SK-N-SH treated with all-trans-retinoic acid at 6 μM for 48 hours (cell line): Measurements from ENCODE around the gene CHMP4A.

Experiments used
- ATAC-seq: fragments of 200-7000 bp; cut with Tn5 transposase; 3 replicates; pipeline ENCODE4 v1.9.1; 2020; ENCODE audit warnings: mild to moderate bottlenecking, moderate library complexity
- ARNTL ChIP-seq: fragments of 450-650 bp; formaldehyde crosslinking; IDR thresholded peaks from 2 replicates; pipeline ENCODE4 v1.5.0; 2020; ENCODE audit warnings: low read depth, mild to moderate bottlenecking, moderate library complexity, borderline replicate concordance
- BACH2 ChIP-seq: fragments of 250-450 bp; sonication (Bioruptor Pico); IDR thresholded peaks from 2 replicates; pipeline ENCODE4 v1.9.0; 2021; ENCODE audit warnings: mild to moderate bottlenecking, borderline replicate concordance
- CSDC2 ChIP-seq: fragments of 250-450 bp; sonication (Bioruptor Pico); IDR thresholded peaks from 2 replicates; pipeline ENCODE4 v1.5.0; 2020; ENCODE audit warnings: mild to moderate bottlenecking, moderate library complexity
- ESRRG ChIP-seq: fragments of 250-450 bp; sonication (Bioruptor Pico); IDR thresholded peaks from 2 replicates; pipeline ENCODE4 v1.6.1; 2021; ENCODE audit warnings: mild to moderate bottlenecking
- GLIS3 ChIP-seq: fragments of 250-450 bp; sonication (Bioruptor Pico); IDR thresholded peaks from 2 replicates; pipeline ENCODE4 v1.5.0; 2020; ENCODE audit warnings: mild to moderate bottlenecking, moderate library complexity
- ISL1 ChIP-seq: fragments of 250-450 bp; sonication (Bioruptor Pico); IDR thresholded peaks from 2 replicates; pipeline ENCODE4 v2.1.2; 2022; ENCODE audit warnings: mild to moderate bottlenecking, moderate library complexity
- OSR1 ChIP-seq: fragments of 250-450 bp; sonication (Bioruptor Pico); IDR thresholded peaks from 2 replicates; pipeline ENCODE4 v1.8.0; 2022; ENCODE audit warnings: moderate library complexity, mild to moderate bottlenecking, inconsistent platforms
- PPARA ChIP-seq: fragments of 250-450 bp; sonication (Bioruptor Pico); IDR thresholded peaks from 2 replicates; pipeline ENCODE4 v1.5.0; 2020; ENCODE audit warnings: mild to moderate bottlenecking, borderline replicate concordance
- RARB ChIP-seq: fragments of 250-450 bp; sonication (Bioruptor Pico); IDR thresholded peaks from 2 replicates; pipeline ENCODE4 v1.8.0; 2021; ENCODE audit warnings: mild to moderate bottlenecking, moderate library complexity
- SNAI2 ChIP-seq: fragments of 250-450 bp; sonication (Bioruptor Pico); IDR thresholded peaks from 2 replicates; pipeline ENCODE4 v1.5.0; 2020; ENCODE audit warnings: mild to moderate bottlenecking, moderate library complexity
- TCF4 ChIP-seq: fragments of 250-450 bp; sonication (Bioruptor Pico); IDR thresholded peaks from 2 replicates; pipeline ENCODE4 v1.8.0; 2021; ENCODE audit warnings: mild to moderate bottlenecking, moderate library complexity, borderline replicate concordance
- TOX ChIP-seq: fragments of 250-450 bp; sonication (Bioruptor Pico); IDR thresholded peaks from 2 replicates; pipeline ENCODE4 v1.8.0; 2021; ENCODE audit warnings: mild to moderate bottlenecking, moderate library complexity, borderline replicate concordance
- ZC3H10 ChIP-seq: fragments of 250-450 bp; sonication (Bioruptor Pico); IDR thresholded peaks from 2 replicates; pipeline ENCODE4 v1.5.1; 2021; ENCODE audit warnings: mild to moderate bottlenecking, moderate library complexity
- ZFP3 ChIP-seq: fragments of 250-450 bp; sonication (Bioruptor Pico); IDR thresholded peaks from 2 replicates; pipeline ENCODE4 v1.5.0; 2020; ENCODE audit warnings: mild to moderate bottlenecking, moderate library complexity
- ZFP30 ChIP-seq: fragments of 450-650 bp; formaldehyde crosslinking; IDR thresholded peaks from 2 replicates; pipeline ENCODE4 v1.5.0; 2022; ENCODE audit warnings: mild to moderate bottlenecking, moderate library complexity
- ZNF565 ChIP-seq: fragments of 450-650 bp; formaldehyde crosslinking; conservative IDR thresholded peaks from 2 replicates; pipeline ENCODE4 v1.5.0; 2020; ENCODE audit warnings: low read depth, mild to moderate bottlenecking, moderate library complexity
- ZNF70 ChIP-seq: fragments of 450-650 bp; formaldehyde crosslinking; IDR thresholded peaks from 2 replicates; pipeline ENCODE4 v1.5.0; 2020; ENCODE audit warnings: mild to moderate bottlenecking, moderate library complexity
- ZNF8 ChIP-seq: fragments of 450-650 bp; formaldehyde crosslinking; IDR thresholded peaks from 2 replicates; pipeline ENCODE4 v1.5.0; 2020; ENCODE audit warnings: mild to moderate bottlenecking, moderate library complexity
- TF ChIP-seq, protein P1 (sequence below): fragments of 250-450 bp; sonication (Bioruptor Pico); IDR thresholded peaks from 2 replicates; pipeline ENCODE4 v1.5.1; 2020; ENCODE audit warnings: low read depth, mild to moderate bottlenecking, moderate library complexity
- TF ChIP-seq, protein P2 (sequence below): fragments of 250-450 bp; sonication (Bioruptor Pico); IDR thresholded peaks from 2 replicates; pipeline ENCODE4 v1.5.1; 2021; ENCODE audit warnings: mild to moderate bottlenecking, moderate library complexity
- TF ChIP-seq, protein P3 (sequence below): fragments of 250-450 bp; sonication (Bioruptor Pico); IDR thresholded peaks from 2 replicates; pipeline ENCODE4 v1.5.0; 2020; ENCODE audit warnings: mild to moderate bottlenecking, moderate library complexity
- TF ChIP-seq, protein P4 (sequence below): fragments of 250-450 bp; sonication (Bioruptor Pico); IDR thresholded peaks from 2 replicates; pipeline ENCODE4 v1.8.0; 2021; ENCODE audit warnings: low read depth, mild to moderate bottlenecking, moderate library complexity, borderline replicate concordance
- TF ChIP-seq, protein P5 (sequence below): fragments of 250-450 bp; sonication (Bioruptor Pico); IDR thresholded peaks from 2 replicates; pipeline ENCODE4 v1.8.0; 2020; ENCODE audit warnings: mild to moderate bottlenecking, moderate library complexity, borderline replicate concordance

CHMP4A gene

DNA sequence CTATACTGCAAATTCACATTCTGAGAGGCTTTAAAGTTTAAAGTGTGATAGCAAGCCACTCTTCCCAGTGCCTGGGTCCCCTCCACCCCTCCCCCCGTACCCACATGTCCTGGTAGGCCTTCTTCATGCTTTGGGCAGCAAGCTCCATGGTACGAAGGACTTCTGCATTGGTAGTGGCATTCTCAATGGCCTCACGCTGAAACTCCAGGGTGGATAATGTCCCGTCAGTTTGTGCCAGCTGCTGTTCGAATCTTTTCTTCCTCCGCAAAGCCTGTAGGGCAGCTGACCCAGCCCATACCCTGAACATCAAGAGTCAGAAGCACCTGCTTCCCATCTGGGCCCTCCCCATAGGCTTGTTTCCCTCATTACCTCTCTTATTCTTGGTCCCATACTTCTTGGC is 2.0 kb downstream of the CHMP4A start:
- ATAC-seq = no peak

DNA sequence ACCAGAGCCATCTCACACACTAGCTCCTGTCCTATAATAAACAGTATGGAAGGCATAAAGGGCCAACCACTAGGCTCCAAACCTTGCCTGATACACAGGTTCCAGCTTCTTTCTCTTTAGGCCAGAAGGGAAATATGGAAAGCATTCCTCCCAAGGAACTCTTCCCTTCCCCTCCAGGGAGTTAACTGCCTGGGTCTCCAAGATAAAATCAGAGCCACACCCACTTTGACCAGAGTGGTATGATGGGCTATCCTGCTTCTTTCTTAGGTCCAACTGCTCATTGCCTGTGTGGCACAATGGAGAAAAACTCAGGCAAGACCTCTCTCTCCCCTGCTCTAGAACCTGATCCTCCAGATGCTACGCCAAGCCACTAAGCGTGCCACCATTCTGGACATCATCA is 5.7 kb downstream of the CHMP4A start:
- TF ChIP-seq BACH2 (CRISPR knock-in tag) (no peak), ZFP3 (CRISPR knock-in tag) (no peak), CSDC2 (CRISPR knock-in tag) (no peak), ISL1 (CRISPR knock-in tag) (no peak), TOX (no peak), ZC3H10 (CRISPR knock-in tag) (no peak), ZNF70 (CRISPR knock-in tag) (no peak), TCF4 (no peak), RARB (CRISPR knock-in tag) (no peak), ZNF8 (CRISPR knock-in tag) (no peak), SNAI2 (CRISPR knock-in tag) (no peak), ARNTL (CRISPR knock-in tag) (no peak), ZFP30 (CRISPR knock-in tag) (no peak), GLIS3 (CRISPR knock-in tag) (no peak), ZNF565 (CRISPR knock-in tag) (no peak), OSR1 (CRISPR knock-in tag) (no peak)
- TF ChIP-seq, protein P1, sequence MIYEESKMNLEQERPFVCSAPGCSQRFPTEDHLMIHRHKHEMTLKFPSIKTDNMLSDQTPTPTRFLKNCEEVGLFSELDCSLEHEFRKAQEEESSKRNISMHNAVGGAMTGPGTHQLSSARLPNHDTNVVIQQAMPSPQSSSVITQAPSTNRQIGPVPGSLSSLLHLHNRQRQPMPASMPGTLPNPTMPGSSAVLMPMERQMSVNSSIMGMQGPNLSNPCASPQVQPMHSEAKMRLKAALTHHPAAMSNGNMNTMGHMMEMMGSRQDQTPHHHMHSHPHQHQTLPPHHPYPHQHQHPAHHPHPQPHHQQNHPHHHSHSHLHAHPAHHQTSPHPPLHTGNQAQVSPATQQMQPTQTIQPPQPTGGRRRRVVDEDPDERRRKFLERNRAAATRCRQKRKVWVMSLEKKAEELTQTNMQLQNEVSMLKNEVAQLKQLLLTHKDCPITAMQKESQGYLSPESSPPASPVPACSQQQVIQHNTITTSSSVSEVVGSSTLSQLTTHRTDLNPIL = no peak
- TF ChIP-seq, protein P2, sequence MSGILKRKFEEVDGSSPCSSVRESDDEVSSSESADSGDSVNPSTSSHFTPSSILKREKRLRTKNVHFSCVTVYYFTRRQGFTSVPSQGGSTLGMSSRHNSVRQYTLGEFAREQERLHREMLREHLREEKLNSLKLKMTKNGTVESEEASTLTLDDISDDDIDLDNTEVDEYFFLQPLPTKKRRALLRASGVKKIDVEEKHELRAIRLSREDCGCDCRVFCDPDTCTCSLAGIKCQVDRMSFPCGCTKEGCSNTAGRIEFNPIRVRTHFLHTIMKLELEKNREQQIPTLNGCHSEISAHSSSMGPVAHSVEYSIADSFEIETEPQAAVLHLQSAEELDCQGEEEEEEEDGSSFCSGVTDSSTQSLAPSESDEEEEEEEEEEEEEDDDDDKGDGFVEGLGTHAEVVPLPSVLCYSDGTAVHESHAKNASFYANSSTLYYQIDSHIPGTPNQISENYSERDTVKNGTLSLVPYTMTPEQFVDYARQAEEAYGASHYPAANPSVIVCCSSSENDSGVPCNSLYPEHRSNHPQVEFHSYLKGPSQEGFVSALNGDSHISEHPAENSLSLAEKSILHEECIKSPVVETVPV (CRISPR knock-in tag) = no peak
- TF ChIP-seq, protein P3, sequence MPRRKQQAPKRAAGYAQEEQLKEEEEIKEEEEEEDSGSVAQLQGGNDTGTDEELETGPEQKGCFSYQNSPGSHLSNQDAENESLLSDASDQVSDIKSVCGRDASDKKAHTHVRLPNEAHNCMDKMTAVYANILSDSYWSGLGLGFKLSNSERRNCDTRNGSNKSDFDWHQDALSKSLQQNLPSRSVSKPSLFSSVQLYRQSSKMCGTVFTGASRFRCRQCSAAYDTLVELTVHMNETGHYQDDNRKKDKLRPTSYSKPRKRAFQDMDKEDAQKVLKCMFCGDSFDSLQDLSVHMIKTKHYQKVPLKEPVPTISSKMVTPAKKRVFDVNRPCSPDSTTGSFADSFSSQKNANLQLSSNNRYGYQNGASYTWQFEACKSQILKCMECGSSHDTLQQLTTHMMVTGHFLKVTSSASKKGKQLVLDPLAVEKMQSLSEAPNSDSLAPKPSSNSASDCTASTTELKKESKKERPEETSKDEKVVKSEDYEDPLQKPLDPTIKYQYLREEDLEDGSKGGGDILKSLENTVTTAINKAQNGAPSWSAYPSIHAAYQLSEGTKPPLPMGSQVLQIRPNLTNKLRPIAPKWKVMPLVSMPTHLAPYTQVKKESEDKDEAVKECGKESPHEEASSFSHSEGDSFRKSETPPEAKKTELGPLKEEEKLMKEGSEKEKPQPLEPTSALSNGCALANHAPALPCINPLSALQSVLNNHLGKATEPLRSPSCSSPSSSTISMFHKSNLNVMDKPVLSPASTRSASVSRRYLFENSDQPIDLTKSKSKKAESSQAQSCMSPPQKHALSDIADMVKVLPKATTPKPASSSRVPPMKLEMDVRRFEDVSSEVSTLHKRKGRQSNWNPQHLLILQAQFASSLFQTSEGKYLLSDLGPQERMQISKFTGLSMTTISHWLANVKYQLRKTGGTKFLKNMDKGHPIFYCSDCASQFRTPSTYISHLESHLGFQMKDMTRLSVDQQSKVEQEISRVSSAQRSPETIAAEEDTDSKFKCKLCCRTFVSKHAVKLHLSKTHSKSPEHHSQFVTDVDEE = no peak
- no peak for ATAC-seq

More for the DNA sequence above, 2.0 kb downstream of the CHMP4A start:
- TF ChIP-seq PPARA (CRISPR knock-in tag) (no peak), ZFP30 (CRISPR knock-in tag) (no peak), ESRRG (CRISPR knock-in tag) (no peak)
- TF ChIP-seq, protein P3 = no peak
- TF ChIP-seq, protein P2 (CRISPR knock-in tag) = no peak

DNA sequence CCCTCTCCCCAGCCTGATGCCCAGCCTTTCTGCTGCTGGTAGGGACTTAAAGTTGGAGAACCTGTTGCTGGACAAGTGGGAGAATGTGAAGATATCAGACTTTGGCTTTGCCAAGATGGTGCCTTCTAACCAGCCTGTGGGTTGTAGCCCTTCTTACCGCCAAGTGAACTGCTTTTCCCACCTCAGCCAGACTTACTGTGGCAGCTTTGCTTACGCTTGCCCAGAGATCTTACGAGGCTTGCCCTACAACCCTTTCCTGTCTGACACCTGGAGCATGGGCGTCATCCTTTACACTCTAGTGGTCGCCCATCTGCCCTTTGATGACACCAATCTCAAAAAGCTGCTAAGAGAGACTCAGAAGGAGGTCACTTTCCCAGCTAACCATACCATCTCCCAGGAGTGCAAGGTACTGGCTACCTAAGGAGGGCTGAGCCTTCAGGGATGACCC is 6.2 kb downstream of the CHMP4A start:
- no peak for ATAC-seq
- TF ChIP-seq RARB (CRISPR knock-in tag) = no peak
- TF ChIP-seq ESRRG (CRISPR knock-in tag) = no peak
- TF ChIP-seq, protein P4, sequence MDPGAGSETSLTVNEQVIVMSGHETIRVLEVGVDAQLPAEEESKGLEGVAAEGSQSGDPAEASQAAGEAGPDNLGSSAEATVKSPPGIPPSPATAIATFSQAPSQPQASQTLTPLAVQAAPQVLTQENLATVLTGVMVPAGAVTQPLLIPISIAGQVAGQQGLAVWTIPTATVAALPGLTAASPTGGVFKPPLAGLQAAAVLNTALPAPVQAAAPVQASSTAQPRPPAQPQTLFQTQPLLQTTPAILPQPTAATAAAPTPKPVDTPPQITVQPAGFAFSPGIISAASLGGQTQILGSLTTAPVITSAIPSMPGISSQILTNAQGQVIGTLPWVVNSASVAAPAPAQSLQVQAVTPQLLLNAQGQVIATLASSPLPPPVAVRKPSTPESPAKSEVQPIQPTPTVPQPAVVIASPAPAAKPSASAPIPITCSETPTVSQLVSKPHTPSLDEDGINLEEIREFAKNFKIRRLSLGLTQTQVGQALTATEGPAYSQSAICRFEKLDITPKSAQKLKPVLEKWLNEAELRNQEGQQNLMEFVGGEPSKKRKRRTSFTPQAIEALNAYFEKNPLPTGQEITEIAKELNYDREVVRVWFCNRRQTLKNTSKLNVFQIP (CRISPR knock-in tag) = no peak
- TF ChIP-seq, protein P3 = no peak
- TF ChIP-seq, protein P5, sequence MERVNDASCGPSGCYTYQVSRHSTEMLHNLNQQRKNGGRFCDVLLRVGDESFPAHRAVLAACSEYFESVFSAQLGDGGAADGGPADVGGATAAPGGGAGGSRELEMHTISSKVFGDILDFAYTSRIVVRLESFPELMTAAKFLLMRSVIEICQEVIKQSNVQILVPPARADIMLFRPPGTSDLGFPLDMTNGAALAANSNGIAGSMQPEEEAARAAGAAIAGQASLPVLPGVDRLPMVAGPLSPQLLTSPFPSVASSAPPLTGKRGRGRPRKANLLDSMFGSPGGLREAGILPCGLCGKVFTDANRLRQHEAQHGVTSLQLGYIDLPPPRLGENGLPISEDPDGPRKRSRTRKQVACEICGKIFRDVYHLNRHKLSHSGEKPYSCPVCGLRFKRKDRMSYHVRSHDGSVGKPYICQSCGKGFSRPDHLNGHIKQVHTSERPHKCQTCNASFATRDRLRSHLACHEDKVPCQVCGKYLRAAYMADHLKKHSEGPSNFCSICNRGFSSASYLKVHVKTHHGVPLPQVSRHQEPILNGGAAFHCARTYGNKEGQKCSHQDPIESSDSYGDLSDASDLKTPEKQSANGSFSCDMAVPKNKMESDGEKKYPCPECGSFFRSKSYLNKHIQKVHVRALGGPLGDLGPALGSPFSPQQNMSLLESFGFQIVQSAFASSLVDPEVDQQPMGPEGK (CRISPR knock-in tag) = no peak
- TF ChIP-seq CSDC2 (CRISPR knock-in tag) = no peak
- no peak for TF ChIP-seq ZNF70 (CRISPR knock-in tag)
